Thoracic aorta (tissue), 2 donors: ENCODE results near the gene MMP20. TPM values are rescaled to one million over a fixed set of nuclear protein-coding genes. Genes with fewer than 3 reads are reported as not detected.

Experiments used
- ATAC-seq: fragments of 150-250 bp; one replicate; pipeline ENCODE4 v1.8.0; 2017; ENCODE audit warnings: low read depth; ENCODE audit not compliant: insufficient number of reproducible peaks, low FRiP score
- DNase-seq: peaks from one replicate; pipeline ENCODE4 v3.0.0-alpha.2; 2020; ENCODE audit warnings: low spot score
- H3K27ac ChIP-seq, 2 donors: fragments of 200-600 bp; sonication (generic); 1 replicate in 1 of 2; 2 replicates in 1 of 2; pipeline ENCODE4 v1.5.1; 2016; ENCODE audit warnings: mild to moderate bottlenecking in 2 of 2, moderate library complexity in 2 of 2
- H3K27me3 ChIP-seq: fragments of 200-600 bp; sonication (generic); replicated peaks from 2 replicates; pipeline ENCODE4 v1.6.0; 2016; ENCODE audit warnings: mild to moderate bottlenecking; ENCODE audit not compliant: insufficient read depth
- H3K36me3 ChIP-seq: fragments of 200-600 bp; sonication (generic); one replicate; pipeline ENCODE4 v1.5.1; 2016
- H3K4me1 ChIP-seq, 2 donors: fragments of 200-600 bp; sonication (generic); 1 replicate in 1 of 2; 2 replicates in 1 of 2; pipeline versions ENCODE4 v1.5.1 to v1.6.0; 2016; ENCODE audit warnings: low read depth in 2 of 2, mild to moderate bottlenecking in 1 of 2; ENCODE audit not compliant: control insufficient read depth in 1 of 2
- H3K4me3 ChIP-seq: fragments of 200-600 bp; sonication (generic); 2 replicates; pipeline ENCODE4 v1.5.1; 2016; ENCODE audit warnings: mild to moderate bottlenecking
- H3K9me3 ChIP-seq: fragments of 200-600 bp; sonication (generic); 2 replicates; pipeline ENCODE4 v1.5.1; 2016
- CTCF ChIP-seq: fragments of 200-600 bp; sonication (generic); IDR thresholded peaks from one replicate; pipeline ENCODE4 v1.5.1; 2019; ENCODE audit warnings: antibody characterized with exemption
- total RNA-seq, 2 donors: library from RNA; depleted of rRNA; stranded (reverse); fragments of >200 nt; gene quantifications; one replicate each; pipeline versions ENCODE4 v1.1.0 to v1.2.3, GENCODE V29; 2016

The MMP20 gene
- total RNA-seq, 2 donors from 2014 or later: not detected

GRCh38 chr11:102604011-102604410, 21.1 kb downstream of the MMP20 start:
- no peak for ATAC-seq
- no peaks in the 10 kb centered on the region for H3K36me3 ChIP-seq

GRCh38 chr11:102603576-102603975, 21.6 kb downstream of the MMP20 start:
- H3K4me3 ChIP-seq: no peak overlapping the region
- H3K27me3 ChIP-seq: no peaks in the 10 kb centered on the region
- TF ChIP-seq CTCF: no peak
- no peak for ATAC-seq
- H3K9me3 ChIP-seq: no peaks in the 10 kb centered on the region
- no peak overlapping the region for H3K27ac ChIP-seq
- H3K4me1 ChIP-seq: peaks cover 6 to 14% of the 10 kb centered on the region in 2 donors
- no peaks in the 10 kb centered on the region for H3K36me3 ChIP-seq
- no peak for DNase-seq

More at GRCh38 chr11:102604011-102604410, 21.1 kb downstream of the MMP20 start:
- no peak overlapping the region for H3K4me3 ChIP-seq
- no peak overlapping the region for H3K27ac ChIP-seq
- H3K27me3 ChIP-seq: no peaks in the 10 kb centered on the region
- peaks cover 6 to 13% of the 10 kb centered on the region in 2 donors for H3K4me1 ChIP-seq
- H3K9me3 ChIP-seq: no peaks in the 10 kb centered on the region
- no peak for DNase-seq
- no peak for TF ChIP-seq CTCF

GRCh38 chr11:102603091-102603490, 22.0 kb downstream of the MMP20 start:
- H3K27me3 ChIP-seq: no peaks in the 10 kb centered on the region
- peaks cover 6 to 14% of the 10 kb centered on the region in 2 donors for H3K4me1 ChIP-seq
- H3K36me3 ChIP-seq: no peaks in the 10 kb centered on the region
- no peak for TF ChIP-seq CTCF
- DNase-seq (no peak), ATAC-seq (no peak)
- H3K9me3 ChIP-seq: no peaks in the 10 kb centered on the region
- no peak overlapping the region for H3K27ac ChIP-seq
- H3K4me3 ChIP-seq: no peak overlapping the region

- Histone ChIP-seq H3K4me1 (peaks cover 6 to 14% of the 10 kb centered on the region in 2 donors), H3K27me3 (no peaks in the 10 kb centered on the region), H3K9me3 (no peaks in the 10 kb centered on the region), H3K36me3 (no peaks in the 10 kb centered on the region), H3K4me3 (no peak overlapping the region), H3K27ac (no peak overlapping the region)
- no peak for ATAC-seq
- no peak for TF ChIP-seq CTCF
- DNase-seq: no peak
These were observed 24.5 kb downstream of the MMP20 start for GRCh38 chr11:102600666-102601065.

GRCh38 chr11:102599642-102600261, 25.4 kb downstream of the MMP20 start:
- no peaks in the 10 kb centered on the region for H3K9me3 ChIP-seq
- H3K4me3 ChIP-seq: no peak overlapping the region
- ATAC-seq: peak; percentile 87
- no peak for DNase-seq
- H3K27ac ChIP-seq: no peak overlapping the region
- peaks cover 6 to 14% of the 10 kb centered on the region in 2 donors for H3K4me1 ChIP-seq
- no peak for TF ChIP-seq CTCF
- no peaks in the 10 kb centered on the region for H3K36me3 ChIP-seq
- H3K27me3 ChIP-seq: no peaks in the 10 kb centered on the region
